ENCODE data around the gene CD47.

CD47 gene

DNA sequence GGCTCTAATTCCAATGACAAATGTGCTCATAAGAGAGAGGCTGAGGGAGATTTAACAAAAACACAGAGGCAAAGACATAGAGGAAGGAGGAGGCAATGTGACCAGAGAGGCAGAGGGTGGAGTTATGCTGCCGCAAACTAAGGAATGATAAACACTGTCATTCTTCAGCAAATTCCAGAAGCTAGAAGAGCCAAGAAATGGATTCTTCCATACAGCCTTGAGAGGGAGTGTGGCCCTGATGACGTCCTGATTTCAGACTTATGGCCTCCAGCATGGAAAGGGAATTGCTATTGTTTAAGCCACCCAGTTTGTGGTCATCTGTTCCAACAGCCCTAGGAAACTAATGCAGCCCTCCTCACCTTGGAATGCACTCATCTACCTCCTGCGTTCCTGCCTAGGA lies 30.5 kb downstream of the CD47 start:
- Histone ChIP-seq H3K27ac (ENCODE audit: low read length) (no peak overlapping the region), H3K27me3 (ENCODE audit: low read depth, low read length) (no peaks in the 10 kb centered on the region), H3K9me3 (ENCODE audit: insufficient read depth, low read length) (no peaks in the 10 kb centered on the region), H4K20me1 (ENCODE audit: insufficient read depth, low read length) (no peaks in the 10 kb centered on the region; the same call in 1 of the 2 replicates), H3K36me3 (replicated peaks; ENCODE audit: low read depth, low read length) (peaks cover 53% of the 10 kb centered on the region), H3K79me2 (ENCODE audit: low read length) (peaks cover 4% of the 10 kb centered on the region; the same call in 1 of the 2 replicates), H3K4me3 (ENCODE audit: low read length) (no peak overlapping the region), H2AFZ (ENCODE audit: low read depth, low read length) (no peak overlapping the region), H3K4me1 (ENCODE audit: low read length) (peaks cover 20% of the 10 kb centered on the region), H3K4me2 (ENCODE audit: low read length) (no peak overlapping the region), H3K9ac (ENCODE audit: low read length) (no peak overlapping the region)
- TF ChIP-seq EZH2phosphoT487 (IDR thresholded peaks at IDR 0.05; ENCODE audit: low read depth): no peak
- TF ChIP-seq, protein P1, sequence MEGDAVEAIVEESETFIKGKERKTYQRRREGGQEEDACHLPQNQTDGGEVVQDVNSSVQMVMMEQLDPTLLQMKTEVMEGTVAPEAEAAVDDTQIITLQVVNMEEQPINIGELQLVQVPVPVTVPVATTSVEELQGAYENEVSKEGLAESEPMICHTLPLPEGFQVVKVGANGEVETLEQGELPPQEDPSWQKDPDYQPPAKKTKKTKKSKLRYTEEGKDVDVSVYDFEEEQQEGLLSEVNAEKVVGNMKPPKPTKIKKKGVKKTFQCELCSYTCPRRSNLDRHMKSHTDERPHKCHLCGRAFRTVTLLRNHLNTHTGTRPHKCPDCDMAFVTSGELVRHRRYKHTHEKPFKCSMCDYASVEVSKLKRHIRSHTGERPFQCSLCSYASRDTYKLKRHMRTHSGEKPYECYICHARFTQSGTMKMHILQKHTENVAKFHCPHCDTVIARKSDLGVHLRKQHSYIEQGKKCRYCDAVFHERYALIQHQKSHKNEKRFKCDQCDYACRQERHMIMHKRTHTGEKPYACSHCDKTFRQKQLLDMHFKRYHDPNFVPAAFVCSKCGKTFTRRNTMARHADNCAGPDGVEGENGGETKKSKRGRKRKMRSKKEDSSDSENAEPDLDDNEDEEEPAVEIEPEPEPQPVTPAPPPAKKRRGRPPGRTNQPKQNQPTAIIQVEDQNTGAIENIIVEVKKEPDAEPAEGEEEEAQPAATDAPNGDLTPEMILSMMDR (IDR thresholded peaks at IDR 0.05; ENCODE audit: low read depth, low read length): no peak

DNA sequence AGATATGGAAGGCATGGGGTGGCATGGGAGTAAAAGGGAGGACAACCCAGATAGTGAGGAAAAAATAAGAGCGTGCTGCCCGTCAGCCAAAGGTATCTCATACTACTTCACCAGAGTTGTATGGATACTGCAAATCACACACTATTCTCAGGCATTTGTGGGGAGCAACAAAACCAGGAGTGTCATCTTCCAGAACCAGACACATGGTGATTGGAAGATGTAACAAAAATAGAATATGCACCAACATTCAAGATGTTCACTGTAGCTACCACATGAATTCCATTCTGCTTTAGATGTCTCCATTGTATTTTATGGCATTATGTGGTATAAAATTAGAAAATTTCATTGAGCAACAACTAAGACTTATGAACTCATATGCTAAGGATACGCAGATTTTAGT lies 34.9 kb downstream of the CD47 start:
- no peak for TF ChIP-seq EZH2phosphoT487 (IDR thresholded peaks at IDR 0.05; ENCODE audit: low read depth)
- TF ChIP-seq, protein P1 (IDR thresholded peaks at IDR 0.05; ENCODE audit: low read depth, low read length): no peak
- Histone ChIP-seq H3K4me1 (ENCODE audit: low read length) (no peaks in the 10 kb centered on the region), H3K9ac (ENCODE audit: low read length) (no peak overlapping the region), H3K36me3 (replicated peaks; ENCODE audit: low read depth, low read length) (peaks cover 42% of the 10 kb centered on the region), H3K79me2 (ENCODE audit: low read length) (peaks cover 2% of the 10 kb centered on the region; the same call in 1 of the 2 replicates), H4K20me1 (ENCODE audit: insufficient read depth, low read length) (no peaks in the 10 kb centered on the region), H3K27me3 (ENCODE audit: low read depth, low read length) (no peaks in the 10 kb centered on the region), H3K4me2 (ENCODE audit: low read length) (no peak overlapping the region), H2AFZ (ENCODE audit: low read depth, low read length) (no peak overlapping the region), H3K27ac (ENCODE audit: low read length) (no peak overlapping the region), H3K9me3 (ENCODE audit: insufficient read depth, low read length) (no peaks in the 10 kb centered on the region), H3K4me3 (ENCODE audit: low read length) (no peak overlapping the region)

- TF ChIP-seq, protein P1 (IDR thresholded peaks at IDR 0.05; ENCODE audit: low read depth, low read length): no peak
- no peak for TF ChIP-seq EZH2phosphoT487 (IDR thresholded peaks at IDR 0.05; ENCODE audit: low read depth)
- H3K9ac ChIP-seq (ENCODE audit: low read length): no peak overlapping the region
- H3K27ac ChIP-seq (ENCODE audit: low read length): no peak overlapping the region
- no peaks in the 10 kb centered on the region for H3K9me3 ChIP-seq (ENCODE audit: insufficient read depth, low read length)
- H2AFZ ChIP-seq (ENCODE audit: low read depth, low read length): no peak overlapping the region
- no peaks in the 10 kb centered on the region for H3K27me3 ChIP-seq (ENCODE audit: low read depth, low read length)
- no peak overlapping the region for H3K4me2 ChIP-seq (ENCODE audit: low read length)
- H3K4me3 ChIP-seq (ENCODE audit: low read length): no peak overlapping the region
- H4K20me1 ChIP-seq (ENCODE audit: insufficient read depth, low read length): no peaks in the 10 kb centered on the region
- peaks cover 32% of the 10 kb centered on the region for H3K36me3 ChIP-seq (replicated peaks; ENCODE audit: low read depth, low read length)
- no peaks in the 10 kb centered on the region for H3K4me1 ChIP-seq (ENCODE audit: low read length)
- no peaks in the 10 kb centered on the region for H3K79me2 ChIP-seq (ENCODE audit: low read length)
These were observed 35.9 kb downstream of the CD47 start for GRCh38 chr3:108054935-108055334.

GRCh38 chr3:108053483-108053882 lies 37.3 kb downstream of the CD47 start:
- Histone ChIP-seq H3K27me3 (ENCODE audit: low read depth, low read length) (no peaks in the 10 kb centered on the region), H3K9ac (ENCODE audit: low read length) (no peak overlapping the region), H3K4me3 (ENCODE audit: low read length) (no peak overlapping the region), H4K20me1 (ENCODE audit: insufficient read depth, low read length) (no peaks in the 10 kb centered on the region), H3K27ac (ENCODE audit: low read length) (no peak overlapping the region), H3K4me2 (ENCODE audit: low read length) (no peak overlapping the region), H3K4me1 (ENCODE audit: low read length) (no peaks in the 10 kb centered on the region), H3K79me2 (ENCODE audit: low read length) (no peaks in the 10 kb centered on the region), H2AFZ (ENCODE audit: low read depth, low read length) (no peak overlapping the region), H3K9me3 (ENCODE audit: insufficient read depth, low read length) (no peaks in the 10 kb centered on the region), H3K36me3 (replicated peaks; ENCODE audit: low read depth, low read length) (peaks cover 23% of the 10 kb centered on the region)
- TF ChIP-seq, protein P1 (IDR thresholded peaks at IDR 0.05; ENCODE audit: low read depth, low read length): no peak
- no peak for TF ChIP-seq EZH2phosphoT487 (IDR thresholded peaks at IDR 0.05; ENCODE audit: low read depth)

All from OCI-LY3 (cell line).